ENCODE measurements around the gene AGL. TPM values are rescaled to one million over a fixed set of nuclear protein-coding genes. Genes with fewer than 3 reads are reported as not detected.
"Not testable (repeated sequence)": the region's sequence is repeated elsewhere in the genome, so short reads cannot be mapped to it uniquely, and the experiment has no call there.

The AGL gene
- total RNA-seq = 56.3 TPM
- long read RNA-seq, full-length matches to known transcripts = 4 of 16 reads
- long read RNA-seq, partial matches to known transcripts = 9 of 16 reads
- long read RNA-seq, other reads (novel, unspliced or antisense) = 3 of 16 reads

DNA sequence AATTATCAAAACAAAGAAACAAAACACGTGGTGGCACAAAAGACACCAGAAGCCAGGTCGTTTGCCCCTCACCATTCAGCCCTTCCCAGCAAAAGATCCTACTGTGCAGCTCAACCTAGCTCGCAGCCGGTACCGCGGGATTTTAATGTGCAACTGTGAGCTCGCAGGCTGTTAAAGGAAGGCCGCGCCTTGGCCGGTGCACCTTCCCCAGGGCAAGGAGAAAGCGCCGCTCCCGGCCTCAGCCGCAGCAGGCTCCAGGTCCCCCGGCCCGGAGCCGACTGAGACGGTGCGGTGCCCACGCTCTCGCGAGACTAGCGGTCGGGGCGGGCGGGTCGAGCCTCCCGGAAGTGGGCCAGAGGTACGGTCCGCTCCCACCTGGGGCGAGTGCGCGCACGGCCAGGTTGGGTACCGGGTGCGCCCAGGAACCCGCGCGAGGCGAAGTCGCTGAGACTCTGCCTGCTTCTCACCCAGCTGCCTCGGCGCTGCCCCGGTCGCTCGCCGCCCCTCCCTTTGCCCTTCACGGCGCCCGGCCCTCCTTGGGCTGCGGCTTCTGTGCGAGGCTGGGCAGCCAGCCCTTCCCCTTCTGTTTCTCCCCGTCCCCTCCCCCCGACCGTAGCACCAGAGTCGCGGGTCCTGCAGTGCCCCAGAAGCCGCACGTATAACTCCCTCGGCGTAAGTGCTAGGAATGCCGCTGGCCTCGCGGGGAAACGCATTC lies at the start of gene AGL:
Gene AGL (plus strand): TSS at position 618 of the 715 bp plus-strand sequence. CDS start 682 bp downstream, outside the sequence.
- peak; percentile 93 for DNase-seq (ENCODE audit: missing footprints)
- intact Hi-C loops (cut with DNase I) = loop anchor here (5.0 kb wide), 1 partner anchor 33 kb away; no protein-coding TSS in a partner anchor
- ATAC-seq = peak; percentile 97

DNA sequence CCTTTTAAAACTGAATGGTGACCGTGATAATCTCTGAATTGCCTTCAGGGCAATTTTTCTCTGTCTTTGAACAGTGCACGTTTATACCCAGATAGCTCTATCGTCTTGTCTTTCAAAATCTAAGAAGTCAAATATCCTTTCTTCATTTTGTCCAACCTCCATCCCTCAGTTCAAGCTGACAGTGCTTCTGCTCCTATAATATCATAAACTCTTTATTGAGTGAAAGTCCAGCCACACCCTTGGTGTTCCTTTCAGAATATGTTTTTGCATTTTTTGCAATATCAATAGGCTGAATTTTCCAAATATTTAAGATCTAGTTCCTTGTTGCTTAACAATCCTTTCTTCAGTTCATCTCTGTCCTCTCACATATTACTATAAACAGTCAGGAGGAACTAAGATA lies 48.6 kb upstream of the AGL start:
- intact Hi-C loops (cut with DNase I) = no loop called here
- no peak for DNase-seq (ENCODE audit: missing footprints)
- no peak for ATAC-seq

DNA sequence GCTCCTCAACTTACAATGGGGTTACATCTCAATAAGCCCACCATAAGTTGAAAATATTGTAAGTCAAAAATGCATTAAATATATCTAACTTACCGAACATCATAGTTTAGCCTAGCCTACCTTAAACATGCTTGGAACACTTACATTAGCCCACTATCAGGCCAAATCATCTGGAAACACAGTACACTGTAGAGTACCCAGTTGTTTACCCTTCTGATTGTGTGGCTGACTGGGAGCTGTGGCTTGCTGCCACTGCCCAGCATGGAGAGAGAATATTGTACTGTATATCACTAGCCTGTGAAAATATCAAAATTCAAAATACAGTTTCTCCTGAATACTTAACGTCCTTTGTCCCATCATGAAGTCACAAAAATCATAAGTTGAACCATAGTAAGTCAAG lies 43.3 kb upstream of the AGL start:
- ATAC-seq = no peak
- DNase-seq (ENCODE audit: missing footprints) = no peak
- intact Hi-C loops (cut with DNase I) = loop anchor here (5.0 kb wide), 2 partner anchors 650 to 1060 kb away; no protein-coding TSS in a partner anchor

DNA sequence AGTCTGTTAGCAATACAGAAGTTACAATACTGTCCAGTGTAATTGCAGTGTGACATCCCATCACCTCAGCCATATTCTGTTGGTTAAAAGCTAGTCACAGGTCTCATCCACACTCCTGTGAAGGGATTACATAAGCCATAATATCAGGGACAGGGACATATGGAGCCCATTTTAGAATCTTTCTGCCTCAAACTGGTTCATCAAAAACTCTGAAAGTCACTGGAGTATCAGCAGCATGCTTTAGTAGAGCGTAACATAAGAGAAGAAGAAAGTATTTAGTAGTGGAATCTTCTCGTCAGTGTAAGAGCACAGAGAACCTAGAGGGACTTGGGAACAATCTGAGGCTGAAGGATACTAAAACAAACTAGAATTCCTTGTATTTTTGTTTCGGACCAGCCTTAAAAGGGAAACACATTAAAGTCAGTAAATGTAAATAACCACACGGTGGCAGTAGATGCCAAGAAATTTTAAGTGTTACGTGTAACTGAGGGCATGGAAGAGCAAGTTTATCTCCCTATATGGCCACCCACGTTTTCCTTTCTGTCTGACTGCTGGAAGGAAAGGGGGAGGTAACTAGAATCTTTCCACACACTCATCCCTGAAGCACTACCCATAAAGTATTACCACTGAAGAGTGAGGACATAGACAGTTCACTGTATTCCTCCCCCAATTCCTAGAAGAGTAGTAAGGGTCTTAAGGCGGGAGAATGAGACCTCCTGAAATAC lies 41.6 kb upstream of the AGL start:
- ATAC-seq = peak; percentile 84
- intact Hi-C loops (cut with DNase I) = loop anchor here (5.0 kb wide), 2 partner anchors 649 to 1059 kb away; no protein-coding TSS in a partner anchor

DNA sequence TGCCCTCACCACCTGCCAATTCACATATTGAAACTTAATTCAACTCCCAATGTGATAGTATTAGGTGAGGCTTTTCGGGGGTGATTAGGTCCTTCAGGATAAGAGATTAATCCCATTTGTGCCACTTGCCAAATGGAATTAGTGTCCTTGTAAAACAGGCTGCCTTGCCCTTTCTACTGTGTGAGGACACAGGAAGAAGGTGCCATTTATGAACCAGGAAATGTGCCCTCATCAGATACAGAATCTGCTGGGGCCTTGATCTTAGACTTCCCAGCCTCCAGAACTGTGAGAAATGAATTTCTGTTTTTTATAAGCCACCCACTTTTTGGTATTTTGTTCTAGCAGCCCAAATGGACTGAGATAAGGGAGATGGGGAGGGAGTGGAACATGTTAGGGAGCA lies 39.1 kb upstream of the AGL start:
- intact Hi-C loops (cut with DNase I) = no loop called here
- ATAC-seq = no peak
- no peak for DNase-seq (ENCODE audit: missing footprints)

More for the DNA sequence above, 41.6 kb upstream of the AGL start:
- DNase-seq (ENCODE audit: missing footprints) = no peak

DNA sequence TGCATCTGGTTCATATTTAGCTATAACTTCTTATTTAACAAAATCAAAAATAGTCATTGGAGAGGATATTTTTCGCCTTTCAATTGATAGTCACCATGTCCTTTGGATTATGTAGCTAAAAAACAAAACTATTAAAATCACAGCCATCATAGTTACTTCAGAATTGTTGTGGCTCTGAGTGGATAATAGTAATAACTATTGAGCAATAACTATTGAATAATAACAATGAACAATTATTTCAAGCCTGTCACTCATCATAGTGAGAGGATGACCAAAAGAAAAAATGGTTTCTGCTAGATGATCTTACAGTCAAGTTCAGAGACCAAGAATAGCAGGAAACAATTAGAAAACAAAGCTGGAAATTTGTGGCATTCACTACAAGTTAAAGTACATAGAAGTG lies 38.4 kb upstream of the AGL start:
- intact Hi-C loops (cut with DNase I) = no loop called here
- DNase-seq (ENCODE audit: missing footprints) (no peak), ATAC-seq (no peak)

DNA sequence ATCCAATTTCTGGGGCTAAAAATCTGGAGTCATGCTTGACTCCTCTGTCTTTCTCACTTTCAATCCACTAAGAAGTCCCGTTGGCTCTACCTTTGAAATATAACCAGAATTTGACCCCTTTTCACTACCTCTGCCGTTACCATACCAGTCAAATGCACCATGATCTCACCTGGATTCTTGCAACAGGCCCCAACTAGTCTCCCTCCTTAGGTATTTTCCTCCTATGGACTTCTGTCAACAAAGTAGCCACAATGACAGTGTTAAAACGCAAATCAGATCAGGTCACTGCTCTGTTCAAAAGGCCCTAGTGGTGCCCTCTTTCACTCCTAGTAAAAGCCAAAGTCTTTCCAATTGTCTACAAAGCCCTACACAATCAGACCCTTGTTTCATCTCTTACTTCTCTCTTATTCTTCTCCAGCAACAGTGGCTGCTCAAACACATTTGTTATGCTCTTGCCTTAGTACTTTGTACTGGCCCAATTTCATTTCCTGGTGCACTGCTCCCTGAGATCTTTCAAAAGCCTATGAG lies 35.7 kb upstream of the AGL start:
- no peak for DNase-seq (ENCODE audit: missing footprints)
- no peak for ATAC-seq
- intact Hi-C loops (cut with DNase I) = no loop called here

DNA sequence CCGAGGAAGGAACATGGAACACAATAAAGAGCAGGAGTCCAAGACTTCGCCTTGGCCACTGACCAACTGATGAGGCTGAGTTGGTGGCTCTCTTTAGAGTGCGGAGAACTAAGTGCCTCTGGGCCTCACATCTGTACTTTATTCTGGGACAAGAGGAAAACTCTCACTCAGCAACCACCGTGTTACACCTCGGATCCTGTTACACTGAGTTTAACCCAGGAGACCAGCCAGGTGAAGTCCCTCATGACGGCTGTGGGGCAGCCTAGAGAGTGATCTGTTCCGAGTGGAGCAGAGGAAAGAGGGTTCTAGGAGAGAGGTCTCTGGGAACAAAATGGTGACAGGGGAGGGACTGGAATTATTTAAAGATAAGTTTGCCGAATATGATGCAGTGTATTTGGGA lies 33.5 kb upstream of the AGL start:
- no peak for ATAC-seq
- intact Hi-C loops (cut with DNase I) = loop anchor here (5.0 kb wide), 1 partner anchor 36 kb away; the partner anchor contains the start of gene AGL
- DNase-seq (ENCODE audit: missing footprints) = no peak

DNA sequence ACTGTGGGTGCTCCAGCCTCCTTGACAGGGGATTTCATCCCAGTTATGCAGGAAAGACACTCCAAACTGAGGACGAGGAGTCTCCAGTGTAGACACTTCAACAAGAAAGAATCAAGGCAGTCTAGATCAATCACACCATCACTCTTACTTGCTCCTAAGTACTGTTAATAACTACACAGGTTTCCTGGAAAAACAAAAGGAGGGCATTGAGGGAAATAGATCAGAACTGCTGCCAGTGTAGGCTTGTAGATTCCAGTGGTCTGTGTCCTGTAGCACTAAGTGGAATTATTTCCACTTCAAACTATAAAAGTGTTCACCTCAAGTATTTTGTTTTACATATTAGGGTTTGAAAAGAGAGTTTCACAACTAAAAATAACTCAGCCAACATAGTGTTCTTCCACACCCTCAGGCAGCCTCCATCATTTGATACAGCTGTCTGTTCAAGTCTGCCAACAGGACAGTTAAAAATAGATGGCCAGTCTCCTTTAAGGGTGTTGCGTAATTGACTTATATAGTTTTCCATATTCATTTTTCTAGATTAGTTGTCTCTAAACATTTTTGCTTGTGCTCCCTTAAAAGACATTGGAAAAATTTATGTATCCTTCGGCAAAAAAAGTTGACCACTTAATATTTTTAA lies 32.0 kb upstream of the AGL start:
- intact Hi-C loops (cut with DNase I) = loop anchor here (5.0 kb wide), 1 partner anchor 34 kb away; the partner anchor contains the start of gene AGL
- ATAC-seq (peak; percentile 76), DNase-seq (ENCODE audit: missing footprints) (no peak)

DNA sequence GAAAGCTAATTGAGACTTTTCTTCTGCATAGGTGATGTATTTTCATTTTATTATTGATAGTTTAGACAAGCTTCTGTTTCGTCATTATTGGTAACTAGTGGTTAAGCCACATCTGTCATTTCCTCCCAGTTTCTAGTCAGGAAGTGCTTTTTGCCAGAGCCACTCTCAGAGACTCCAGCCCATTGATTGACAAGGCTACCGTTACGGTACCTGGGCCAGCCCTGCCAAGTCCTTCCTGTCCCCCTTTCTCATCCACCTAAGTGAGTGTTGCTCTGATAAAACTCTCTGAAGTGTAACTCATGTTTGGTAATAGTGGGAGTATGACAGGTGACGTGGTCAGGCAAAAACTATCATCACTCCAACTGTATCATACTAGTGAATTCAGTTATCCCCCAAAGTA lies 29.6 kb upstream of the AGL start:
- intact Hi-C loops (cut with DNase I) = no loop called here
- DNase-seq (ENCODE audit: missing footprints) (no peak), ATAC-seq (no peak)

DNA sequence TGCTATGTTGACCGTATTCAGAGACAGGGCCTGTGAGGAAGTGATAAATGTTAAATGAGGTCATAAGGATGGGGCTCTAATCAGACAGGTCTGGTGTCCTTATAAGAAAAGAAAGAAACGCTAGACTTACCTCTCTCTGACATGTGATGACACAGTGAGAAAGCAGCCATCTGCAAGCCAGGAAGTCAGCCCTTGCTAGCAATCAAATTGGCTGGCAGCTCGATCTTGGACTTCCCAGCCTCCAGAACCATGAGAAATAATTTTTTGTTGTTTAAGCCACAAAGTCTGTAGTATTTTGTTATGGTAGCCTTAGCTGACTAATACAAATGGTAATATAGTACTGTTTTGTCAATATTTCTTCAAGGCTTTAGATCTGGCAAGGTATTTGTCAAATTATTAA lies 25.1 kb upstream of the AGL start:
- intact Hi-C loops (cut with DNase I) = no loop called here
- no peak for ATAC-seq
- no peak for DNase-seq (ENCODE audit: missing footprints)

DNA sequence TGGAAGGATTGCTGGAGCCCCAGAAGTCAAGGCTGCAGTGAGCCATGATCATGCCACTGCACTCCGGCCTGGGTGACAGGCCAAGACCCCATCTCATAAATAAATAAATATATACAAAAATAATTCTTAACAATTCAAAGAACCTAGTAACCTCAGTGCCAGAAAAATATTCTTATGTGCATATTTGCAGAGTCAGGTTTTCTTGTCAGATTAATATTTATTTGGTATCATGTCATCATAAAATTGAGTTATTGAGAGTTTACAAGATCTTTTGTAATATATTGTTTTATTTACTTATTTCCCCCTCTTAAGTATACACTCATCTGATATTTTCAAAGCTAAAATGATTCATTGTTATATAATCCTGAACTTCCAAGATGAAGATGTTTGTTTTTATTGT lies 24.5 kb upstream of the AGL start:
- ATAC-seq (no peak), DNase-seq (ENCODE audit: missing footprints) (no peak)
- intact Hi-C loops (cut with DNase I) = no loop called here

DNA sequence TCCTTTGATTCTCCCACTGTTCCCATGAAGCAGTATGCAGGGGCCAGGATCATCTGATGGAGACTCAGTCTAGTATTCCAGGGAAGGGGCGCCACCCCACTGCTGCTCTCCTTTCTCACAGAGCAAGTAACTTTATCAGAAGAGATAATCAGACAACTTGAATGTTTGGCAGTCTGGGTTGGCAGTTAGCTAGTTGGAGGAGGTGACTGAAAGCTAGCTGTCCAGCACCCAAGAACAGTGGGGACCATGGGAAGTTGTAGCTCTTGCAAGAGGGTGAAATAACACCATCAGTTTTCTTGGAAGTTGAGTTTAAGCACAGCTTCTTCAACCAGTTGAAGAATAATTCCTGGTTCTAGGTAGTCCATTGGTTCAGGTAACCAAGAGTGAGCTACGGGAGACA lies 22.2 kb upstream of the AGL start:
- no peak for ATAC-seq
- no peak for DNase-seq (ENCODE audit: missing footprints)
- intact Hi-C loops (cut with DNase I) = no loop called here

DNA sequence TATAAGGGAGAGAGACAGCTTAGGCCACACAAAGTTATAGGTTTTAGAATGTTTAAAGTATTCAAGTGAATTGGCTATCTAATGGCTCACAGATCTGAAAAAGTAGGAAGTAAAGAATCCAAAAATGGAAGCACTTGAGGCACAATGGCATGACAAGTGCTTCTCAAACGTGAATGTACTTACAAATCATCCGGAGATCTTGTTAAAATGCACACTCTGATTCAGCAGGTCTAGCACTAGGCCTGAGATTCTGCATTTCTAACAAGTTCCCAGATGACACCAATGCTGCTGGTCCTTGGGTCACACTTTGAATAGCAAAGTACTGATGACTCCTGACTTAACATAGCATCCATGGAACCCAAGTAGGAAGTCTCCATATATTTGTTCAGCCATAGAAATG lies 20.9 kb upstream of the AGL start:
- ATAC-seq (no peak), DNase-seq (ENCODE audit: missing footprints) (no peak)
- intact Hi-C loops (cut with DNase I) = no loop called here

DNA sequence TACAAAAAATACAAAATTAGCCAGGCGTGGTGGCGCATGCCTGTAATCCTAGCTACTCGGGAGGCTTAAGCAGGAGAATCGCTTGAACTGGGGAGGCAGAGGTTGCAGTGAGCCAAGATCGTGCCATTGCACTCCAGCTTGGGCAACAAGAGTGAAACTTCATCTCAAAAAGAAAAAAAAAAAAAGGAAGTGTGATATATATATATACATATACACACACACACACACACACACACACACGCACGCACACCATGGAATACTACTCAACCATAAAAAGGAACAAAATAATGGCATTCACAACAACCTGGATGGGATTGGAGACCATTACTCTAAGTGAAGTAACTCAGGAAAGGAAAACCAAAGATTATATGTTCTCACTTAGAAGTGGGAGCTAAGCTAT lies 16.2 kb upstream of the AGL start:
- DNase-seq (ENCODE audit: missing footprints); ATAC-seq; intact Hi-C loops (cut with DNase I): not testable (repeated sequence)

DNA sequence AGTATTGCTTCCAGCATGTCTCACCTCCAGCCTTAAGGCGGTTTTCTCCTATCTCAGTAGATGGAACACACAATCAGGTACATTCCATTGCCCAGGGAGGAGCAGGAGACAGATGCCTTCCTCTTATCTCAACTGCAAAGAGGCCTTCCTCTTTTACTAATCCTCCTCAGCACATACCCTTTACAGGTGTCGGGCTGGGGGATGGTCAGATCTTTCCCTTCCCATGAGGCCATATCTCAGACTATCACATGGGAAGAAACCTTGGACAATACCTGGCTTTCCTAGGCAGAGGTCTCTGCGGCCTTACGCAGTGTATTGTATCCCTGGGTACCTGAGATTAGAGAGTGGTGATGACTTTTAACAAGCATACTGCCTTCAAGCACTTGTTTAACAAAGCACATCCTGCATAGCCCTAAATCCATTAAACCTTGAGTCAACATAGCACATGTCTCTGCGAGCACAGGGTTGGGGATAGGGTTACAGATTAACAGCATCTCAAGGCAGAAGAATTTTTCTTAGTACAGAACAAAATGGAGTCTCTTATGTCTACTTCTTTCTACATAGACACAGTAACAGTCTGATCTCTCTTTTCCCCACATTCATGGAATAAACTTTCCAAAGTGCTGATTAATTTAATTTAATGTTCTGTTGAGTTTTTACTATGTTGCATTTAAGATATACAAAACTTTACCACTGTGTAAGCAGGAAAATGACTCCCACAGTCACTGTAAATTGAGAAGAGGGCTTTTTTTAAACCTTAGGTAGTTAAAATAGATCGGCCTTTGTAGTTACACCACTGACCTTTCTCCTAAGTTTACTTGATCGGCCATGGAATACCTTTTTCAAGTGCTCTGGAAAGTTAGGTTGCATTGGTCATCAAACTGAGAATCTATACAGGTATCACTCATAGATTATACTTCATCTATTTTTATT lies 13.7 kb upstream of the AGL start:
- DNase-seq (ENCODE audit: missing footprints); ATAC-seq; intact Hi-C loops (cut with DNase I): not testable (repeated sequence)

DNA sequence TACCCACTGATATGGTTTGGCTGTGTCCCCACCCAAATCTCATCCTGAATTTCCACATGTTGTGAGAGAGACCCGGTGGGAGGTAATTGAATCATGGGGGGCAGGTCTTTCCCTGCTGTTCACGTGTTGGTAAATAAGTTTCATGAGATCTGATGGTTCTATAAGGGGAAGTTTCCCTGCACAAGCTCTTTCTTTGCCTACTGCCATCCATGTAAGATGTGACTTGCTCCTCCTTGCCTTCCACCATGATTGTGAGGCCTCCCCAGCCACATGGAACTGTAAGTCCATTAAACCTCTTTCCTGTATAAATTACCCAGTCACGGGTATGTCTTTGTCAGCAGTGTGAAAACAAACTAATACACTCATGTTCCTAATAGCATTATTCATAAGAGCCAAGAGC lies 9.8 kb upstream of the AGL start:
- ATAC-seq; DNase-seq (ENCODE audit: missing footprints); intact Hi-C loops (cut with DNase I): not testable (repeated sequence)

DNA sequence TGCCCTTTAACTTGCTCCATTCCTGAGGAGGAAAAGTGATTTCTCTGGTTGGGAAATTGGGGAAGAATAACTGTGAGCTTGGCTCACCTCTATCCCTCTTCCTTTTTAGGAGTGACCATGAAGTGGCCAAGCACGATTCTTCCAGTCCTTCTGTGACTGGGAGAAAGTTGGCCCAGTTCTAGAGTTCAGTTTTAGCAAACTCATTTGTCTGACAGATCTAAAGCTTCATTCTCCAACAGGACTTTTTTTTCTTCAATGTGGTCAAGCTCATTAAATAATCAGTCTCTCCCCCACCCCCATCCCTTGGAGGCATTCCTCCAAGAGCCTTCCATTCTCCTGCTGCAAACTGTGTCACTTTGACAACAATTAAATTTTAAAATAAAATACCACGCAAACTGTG lies 6.4 kb upstream of the AGL start:
- intact Hi-C loops (cut with DNase I) = no loop called here
- DNase-seq (ENCODE audit: missing footprints) (no peak), ATAC-seq (peak; percentile 56)
